Keratinocyte (primary cell): ENCODE results near the gene MAGI3. TPM values are rescaled to one million over a fixed set of nuclear protein-coding genes. Genes with fewer than 3 reads are reported as not detected.

Experiments used
- DNase-seq: peaks from one replicate; pipeline ENCODE4 v3.0.0-alpha.2; 2011; ENCODE audit warnings: low read depth, missing footprints, low spot score
- FAIRE-seq: peaks from 2 replicates; lab custom pipeline; 2011; peaks lifted over from hg19 to GRCh38; lab: Jason Lieb, UNC
- H2AFZ ChIP-seq: 2 replicates; pipeline ENCODE4 v1.6.0; 2012; ENCODE audit warnings: low read length, control low read depth, inconsistent platforms; ENCODE audit not compliant: control insufficient read depth
- H3K27ac ChIP-seq: 2 replicates; pipeline ENCODE4 v1.5.1; 2011; ENCODE audit warnings: low read length; ENCODE audit not compliant: control insufficient read depth, insufficient read depth
- H3K27me3 ChIP-seq: 3 replicates; pipeline ENCODE4 v1.6.0; 2011; ENCODE audit warnings: low read length; ENCODE audit not compliant: control insufficient read depth, insufficient read depth; ENCODE audit errors: extremely low read depth
- H3K36me3 ChIP-seq, 2 experiments: 2 replicates in 1 of 2; 3 replicates in 1 of 2; pipeline ENCODE4 v1.5.1; 2011; ENCODE audit warnings: low read length in 2 of 2, mild to moderate bottlenecking in 1 of 2; ENCODE audit not compliant: control insufficient read depth in 2 of 2, insufficient read depth in 2 of 2; ENCODE audit errors: extremely low read depth in 1 of 2
- H3K4me1 ChIP-seq: 3 replicates; pipeline ENCODE4 v1.5.1; 2011; ENCODE audit warnings: low read length; ENCODE audit not compliant: control insufficient read depth, insufficient read depth; ENCODE audit errors: extremely low read depth
- H3K4me2 ChIP-seq: 3 replicates; pipeline ENCODE4 v1.6.0; 2011; ENCODE audit warnings: low read depth, low read length; ENCODE audit not compliant: control insufficient read depth, insufficient read depth; ENCODE audit errors: extremely low read depth
- H3K4me3 ChIP-seq, 3 experiments: fragments of 200-600 bp in 1 of 3; sonication (generic) in 1 of 3; 2 replicates in 2 of 3; 3 replicates in 1 of 3; pipeline ENCODE4 v1.5.1; 2011 to 2016; ENCODE audit warnings: low read length in 3 of 3, mild to moderate bottlenecking in 3 of 3, control low read depth in 2 of 3, inconsistent platforms in 1 of 3, low read depth in 1 of 3, mixed read lengths in 1 of 3, mixed run types in 1 of 3, moderate library complexity in 1 of 3; ENCODE audit not compliant: control insufficient read depth in 2 of 3, insufficient read depth in 2 of 3; ENCODE audit errors: extremely low read depth in 1 of 3
- H3K79me2 ChIP-seq: 2 replicates; pipeline ENCODE4 v1.6.0; 2012; ENCODE audit warnings: low read length; ENCODE audit not compliant: control insufficient read depth, insufficient read depth
- H3K9ac ChIP-seq: 3 replicates; pipeline ENCODE4 v1.6.0; 2011; ENCODE audit warnings: low read length; ENCODE audit not compliant: control insufficient read depth, insufficient read depth; ENCODE audit errors: extremely low read depth
- H3K9me1 ChIP-seq: 3 replicates; pipeline ENCODE4 v1.6.0; 2011; ENCODE audit warnings: low read length; ENCODE audit not compliant: control insufficient read depth, insufficient read depth; ENCODE audit errors: extremely low read depth
- H3K9me3 ChIP-seq: 2 replicates; pipeline ENCODE4 v1.5.1; 2012; ENCODE audit warnings: low read depth, low read length; ENCODE audit not compliant: control insufficient read depth
- H4K20me1 ChIP-seq: 3 replicates; pipeline ENCODE4 v1.6.0; 2011; ENCODE audit warnings: low read length; ENCODE audit not compliant: control insufficient read depth, insufficient read depth; ENCODE audit errors: extremely low read depth
- CTCF ChIP-seq, 3 experiments: IDR thresholded peaks in 1 of 3; conservative IDR thresholded peaks in 1 of 3; optimal IDR thresholded peaks in 1 of 3; 2 replicates in 2 of 3; 3 replicates in 1 of 3; pipeline versions ENCODE3 to v1.5.1; 2011; ENCODE audit warnings: low read length in 3 of 3, mild to moderate bottlenecking in 3 of 3, moderate library complexity in 2 of 3, control low read depth in 1 of 3, inconsistent platforms in 1 of 3; ENCODE audit not compliant: insufficient read depth in 2 of 3; ENCODE audit errors: extremely low read depth in 1 of 3
- EZH2 ChIP-seq: IDR thresholded peaks from one replicate; pipeline ENCODE4 v1.6.1; 2012; ENCODE audit warnings: inconsistent platforms, mild to moderate bottlenecking, low read length, moderate library complexity
- dilution Hi-C: fragments of 300-500 bp; cut with MboI; formaldehyde crosslinking; loops from one replicate; pipeline ENCODE4 v1.7.0; 2020; ENCODE audit warnings: low sequenced_read_pairs; ENCODE audit not compliant: extremely low pct_ligation_motif_present
- polyA plus RNA-seq, 5 experiments: library from polyadenylated mRNA; depleted of rRNA in 3 of 5; stranded (reverse) in 3 of 5; stranded (forward) in 1 of 5; unstranded in 1 of 5; fragments of >200 nt; gene quantifications; 1 replicate in 1 of 5; 2 replicates in 3 of 5; 3 replicates in 1 of 5; pipeline versions ENCODE4 v1.2.1 to v1.2.3, GENCODE V29; 2011 to 2012; ENCODE audit warnings: missing spikeins in 2 of 5, low read depth in 1 of 5, low replicate concordance in 1 of 5

MAGI3 gene
- polyA plus RNA-seq, 1 donor (not counting 4 experiments of a cell fraction or from before 2014, with no cell fraction given) = 3.2 TPM

- Histone ChIP-seq H3K79me2 (no peaks in the 10 kb centered on the region), H3K9ac (no peak overlapping the region), H3K4me1 (no peaks in the 10 kb centered on the region), H3K9me3 (no peaks in the 10 kb centered on the region), H4K20me1 (no peaks in the 10 kb centered on the region), H3K27ac (no peak overlapping the region), H3K36me3 (no peaks in the 10 kb centered on the region), H2AFZ (no peak overlapping the region), H3K9me1 (no peaks in the 10 kb centered on the region), H3K4me2 (no peak overlapping the region), H3K4me3 (no peak overlapping the region), H3K27me3 (no peaks in the 10 kb centered on the region)
- FAIRE-seq = no peak
- no peak for DNase-seq
- TF ChIP-seq EZH2 (no peak), CTCF (optimal IDR thresholded peaks at IDR 0.05 in 1 of 3, IDR thresholded peaks at IDR 0.05 in 1 of 3, conservative IDR thresholded peaks at IDR 0.05 in 1 of 3; ENCODE audit: extremely low read depth in 1 of 3, insufficient read depth in 2 of 3, low read length in 3 of 3) (no peak)
- dilution Hi-C loops = no loop called here
Measured at GRCh38 chr1:113444857-113445256, 54.5 kb downstream of the MAGI3 start.

GRCh38 chr1:113451710-113452109 is 61.4 kb downstream of the MAGI3 start:
- no peaks in the 10 kb centered on the region for H3K79me2 ChIP-seq

More at GRCh38 chr1:113451710-113452109, 61.4 kb downstream of the MAGI3 start:
- no peak overlapping the region for H3K9ac ChIP-seq
- H3K36me3 ChIP-seq = no peaks in the 10 kb centered on the region
- no peak overlapping the region for H3K4me2 ChIP-seq
- no peak for FAIRE-seq
- H3K4me3 ChIP-seq = no peak overlapping the region
- H4K20me1 ChIP-seq = no peaks in the 10 kb centered on the region
- dilution Hi-C loops = no loop called here
- H3K27ac ChIP-seq = no peak overlapping the region
- TF ChIP-seq CTCF (optimal IDR thresholded peaks at IDR 0.05 in 1 of 3, IDR thresholded peaks at IDR 0.05 in 1 of 3, conservative IDR thresholded peaks at IDR 0.05 in 1 of 3; ENCODE audit: extremely low read depth in 1 of 3, insufficient read depth in 2 of 3, low read length in 3 of 3) = no peak
- TF ChIP-seq EZH2 = no peak
- H3K27me3 ChIP-seq = no peaks in the 10 kb centered on the region
- no peak overlapping the region for H2AFZ ChIP-seq
- no peaks in the 10 kb centered on the region for H3K9me1 ChIP-seq
- peaks cover 7% of the 10 kb centered on the region for H3K4me1 ChIP-seq
- no peak for DNase-seq
- no peaks in the 10 kb centered on the region for H3K9me3 ChIP-seq
